Mesodermal cell (in vitro differentiated cells): Measurements from ENCODE around the gene ATF7IP2.

Source experiments
- H3K27ac ChIP-seq: 2 replicates; pipeline ENCODE4 v1.7.0; 2013; ENCODE audit warnings: mild to moderate bottlenecking, low read depth, low read length, moderate library complexity; ENCODE audit not compliant: severe bottlenecking
- H3K36me3 ChIP-seq: 2 replicates; pipeline ENCODE4 v1.7.1; 2013; ENCODE audit warnings: mild to moderate bottlenecking, low read length, moderate library complexity; ENCODE audit not compliant: control insufficient read depth, insufficient read depth
- H3K4me1 ChIP-seq: one replicate; pipeline ENCODE4 v1.7.1; 2013; ENCODE audit warnings: mild to moderate bottlenecking, low read length; ENCODE audit not compliant: insufficient read depth, control insufficient read depth, poor library complexity, severe bottlenecking
- H3K4me3 ChIP-seq: 2 replicates; pipeline ENCODE4 v1.7.0; 2013; ENCODE audit warnings: low read length, control low read depth, mild to moderate bottlenecking; ENCODE audit not compliant: insufficient read depth, poor library complexity, severe bottlenecking; ENCODE audit errors: extremely low read depth
- H3K9me3 ChIP-seq: 2 replicates; pipeline ENCODE4 v1.7.1; 2013; ENCODE audit warnings: mild to moderate bottlenecking, low read length, moderate library complexity; ENCODE audit not compliant: control insufficient read depth
- WGBS, 2 experiments: methylation state at CpG; one replicate each; pipeline ENCODE4 v1.1.5; 2013; ENCODE audit warnings: missing lambda C conversion rate in 2 of 2; ENCODE audit not compliant: insufficient coverage in 2 of 2; 5-methylcytosine and 5-hydroxymethylcytosine counted together

Gene ATF7IP2

DNA sequence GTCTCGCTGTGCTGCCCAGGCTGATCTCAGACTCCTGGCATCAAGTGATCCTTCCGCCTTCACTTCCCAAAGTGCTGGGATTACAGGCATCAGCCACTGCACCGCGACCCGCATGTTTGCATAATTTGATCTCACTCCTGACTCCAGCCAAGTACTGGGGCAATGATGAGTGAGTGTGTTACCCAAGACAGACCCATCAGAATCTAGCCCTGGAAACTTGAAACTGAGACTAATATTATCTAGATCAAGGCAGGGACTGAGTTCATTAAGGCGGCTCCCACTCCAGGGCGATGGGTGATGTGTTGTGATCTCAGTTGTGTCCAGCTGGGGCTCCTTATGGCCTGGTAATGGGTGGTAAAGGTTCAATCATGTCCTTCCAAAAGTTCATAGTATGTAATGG, 141.1 kb downstream of the ATF7IP2 start:
- Histone ChIP-seq H3K4me1 (no peaks in the 10 kb centered on the region), H3K27ac (no peak overlapping the region), H3K36me3 (peaks cover 8% of the 10 kb centered on the region), H3K4me3 (no peak overlapping the region), H3K9me3 (no peaks in the 10 kb centered on the region)
- WGBS, 2 experiments = 88 to 100% methylated on average over 1 to 5 of the region's 7 CpGs

DNA sequence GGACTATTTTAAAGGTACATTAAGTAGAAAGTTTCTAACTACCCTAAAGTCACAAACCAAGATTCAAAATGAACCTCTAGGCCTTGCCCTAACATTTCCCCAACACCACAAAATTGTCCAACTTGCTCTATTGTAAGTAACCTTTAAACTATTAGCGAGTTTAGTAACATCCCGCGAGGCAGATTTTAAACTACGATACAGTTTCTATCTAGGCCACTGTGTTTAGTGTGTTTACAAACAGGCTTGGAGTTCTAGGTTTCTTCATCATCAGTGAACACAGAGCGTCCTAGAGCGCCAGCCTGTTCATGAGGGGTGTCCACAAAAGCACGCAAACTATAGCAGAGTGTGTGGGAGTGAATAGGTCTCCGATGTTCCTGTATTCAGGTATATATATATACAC, 142.8 kb downstream of the ATF7IP2 start:
- Histone ChIP-seq H3K27ac (no peak overlapping the region), H3K9me3 (no peaks in the 10 kb centered on the region), H3K4me3 (no peak overlapping the region), H3K4me1 (no peaks in the 10 kb centered on the region), H3K36me3 (peaks cover 18% of the 10 kb centered on the region)
- 96 to 100% methylated on average over 2 to 4 of the region's 8 CpGs for WGBS, 2 experiments

DNA sequence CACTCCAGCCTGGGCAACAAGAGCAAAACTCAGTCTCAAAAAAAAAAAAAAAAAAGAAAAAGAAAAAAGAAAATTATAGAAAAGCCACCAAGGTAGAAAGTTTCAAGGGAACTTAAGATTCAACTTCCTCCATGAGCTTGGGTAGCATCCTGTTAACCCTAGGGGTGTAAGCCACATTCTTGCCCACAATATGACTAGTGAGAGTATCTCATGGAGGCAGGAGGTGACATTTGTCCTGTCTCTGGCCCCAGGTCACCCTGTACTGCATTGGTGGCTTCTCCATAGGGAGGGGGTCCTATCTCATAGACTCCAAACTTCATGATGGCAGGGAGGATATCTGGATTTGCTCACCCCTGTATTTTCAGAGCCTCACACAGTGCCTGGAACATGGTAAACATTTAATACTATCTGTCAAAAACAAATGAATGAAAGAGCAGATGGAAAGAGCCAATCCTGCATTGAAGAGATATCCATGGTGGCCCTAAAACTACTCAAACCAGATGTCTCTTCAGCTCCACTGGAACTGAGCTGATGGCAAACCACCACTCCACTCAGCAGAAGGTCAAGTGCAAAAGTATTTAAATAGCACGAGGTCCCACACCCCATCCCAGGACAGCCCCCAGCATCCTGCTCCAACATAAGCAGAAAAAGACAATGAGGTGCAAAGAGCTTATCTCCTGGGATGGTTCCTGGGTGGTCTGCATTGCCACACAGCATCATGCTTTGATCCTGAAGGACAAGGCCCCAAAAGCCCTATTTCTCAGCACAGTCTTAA, 144.2 kb downstream of the ATF7IP2 start:
- Histone ChIP-seq H3K9me3 (no peaks in the 10 kb centered on the region), H3K4me1 (no peaks in the 10 kb centered on the region), H3K36me3 (peaks cover 23% of the 10 kb centered on the region), H3K27ac (no peak overlapping the region), H3K4me3 (no peak overlapping the region)
- WGBS, 2 experiments = no CpG with 5 or more reads among the region's 1 CpG

DNA sequence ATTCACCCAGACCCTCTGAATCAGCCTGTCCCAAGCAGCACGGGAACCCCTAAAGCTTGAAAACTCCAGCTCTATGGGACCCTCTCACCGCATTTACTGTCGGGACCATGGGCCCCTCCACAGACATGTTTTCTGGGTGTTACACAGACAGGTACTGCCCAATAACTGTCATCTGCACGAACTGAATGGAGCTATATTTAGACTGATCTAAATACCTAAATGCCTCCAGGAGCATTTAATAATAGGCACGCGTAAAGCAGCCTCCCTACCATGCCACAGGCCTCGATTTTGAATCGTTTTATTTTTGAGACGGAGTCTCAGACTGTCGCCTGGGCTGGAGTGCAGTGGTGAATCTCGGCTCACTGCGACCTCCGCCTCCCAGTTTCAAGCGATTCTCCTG, 144.8 kb downstream of the ATF7IP2 start:
- 87 to 97% methylated on average over 14 of the region's 14 CpGs for WGBS, 2 experiments
- H3K4me3 ChIP-seq = no peak overlapping the region
- H3K27ac ChIP-seq = no peak overlapping the region
- H3K9me3 ChIP-seq = no peaks in the 10 kb centered on the region
- peaks cover 24% of the 10 kb centered on the region for H3K36me3 ChIP-seq
- no peaks in the 10 kb centered on the region for H3K4me1 ChIP-seq

DNA sequence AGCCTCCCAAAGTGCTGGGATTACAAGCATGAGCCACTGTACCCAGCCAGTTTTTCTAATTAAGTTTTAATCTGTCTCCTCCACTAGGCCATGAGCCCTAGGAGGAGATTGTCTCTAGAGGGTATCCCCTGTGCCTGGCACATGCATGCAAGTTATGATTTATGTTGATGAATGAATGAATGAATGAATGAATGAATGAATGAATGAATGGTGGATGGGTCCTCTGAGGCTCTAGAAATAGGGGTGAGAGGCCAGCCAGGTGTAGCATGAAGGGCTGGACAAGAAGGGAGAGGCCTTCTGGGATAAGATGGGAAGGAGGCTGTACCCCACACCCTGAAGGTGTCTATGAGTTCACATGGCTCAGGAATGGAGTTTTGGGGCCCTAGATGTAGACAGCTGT, 145.7 kb downstream of the ATF7IP2 start:
- Histone ChIP-seq H3K4me3 (no peak overlapping the region), H3K36me3 (peaks cover 27% of the 10 kb centered on the region), H3K27ac (no peak overlapping the region), H3K4me1 (no peaks in the 10 kb centered on the region), H3K9me3 (no peaks in the 10 kb centered on the region)
